CD4-positive, CD25-positive, alpha-beta regulatory T cell (primary cell): ENCODE data around the gene TRIM4. TPM values are rescaled to one million over a fixed set of nuclear protein-coding genes. Genes with fewer than 3 reads are reported as not detected.
A peak's percentile ranks its signal among the peaks of the same experiment; 100 is the strongest.
"Not testable (repeated sequence)": the region's sequence is repeated elsewhere in the genome, so short reads cannot be mapped to it uniquely, and the experiment has no call there.

Source experiments
- ATAC-seq, 2 donors: fragments of 150-1000 bp; cut with Tn5 transposase; one replicate each; pipeline ENCODE4 v1.10.0; 2021; ENCODE audit warnings: low read depth in 2 of 2, moderate number of reproducible peaks in 2 of 2, moderate library complexity in 1 of 2
- DNase-seq, 3 donors: peaks; one replicate each; pipeline versions ENCODE4 v3.0.0 to v3.0.0-alpha.2; 2012 to 2022; ENCODE audit warnings: mixed read lengths in 1 of 3
- H3K27ac ChIP-seq: one replicate; pipeline ENCODE4 v1.7.0; 2013; ENCODE audit warnings: mild to moderate bottlenecking, low read length; ENCODE audit not compliant: insufficient read depth, poor library complexity, severe bottlenecking
- H3K27me3 ChIP-seq: one replicate; pipeline ENCODE4 v1.7.0; 2013; ENCODE audit warnings: low read length; ENCODE audit not compliant: control insufficient read depth, insufficient read depth
- H3K36me3 ChIP-seq: one replicate; pipeline ENCODE4 v1.7.0; 2013; ENCODE audit warnings: mild to moderate bottlenecking, low read length, moderate library complexity; ENCODE audit not compliant: control insufficient read depth, insufficient read depth
- H3K4me1 ChIP-seq: 2 replicates; pipeline ENCODE4 v1.7.0; 2013; ENCODE audit warnings: mild to moderate bottlenecking, low read length; ENCODE audit not compliant: insufficient read depth, control insufficient read depth, poor library complexity, severe bottlenecking
- H3K4me3 ChIP-seq: one replicate; pipeline ENCODE4 v1.7.0; 2013; ENCODE audit warnings: low read depth, mild to moderate bottlenecking, low read length, moderate library complexity
- H3K9me3 ChIP-seq, 2 experiments: 1 replicate in 1 of 2; 2 replicates in 1 of 2; pipeline ENCODE4 v1.7.0; 2013; ENCODE audit warnings: low read length in 2 of 2, mild to moderate bottlenecking in 1 of 2, moderate library complexity in 1 of 2; ENCODE audit not compliant: control insufficient read depth in 2 of 2
- H3K27ac Mint-ChIP-seq, 3 donors: one replicate each; pipeline ENCODE4 v1.8.0; 2020 to 2022; ENCODE audit warnings: mild to moderate bottlenecking in 3 of 3, mixed read lengths in 3 of 3, moderate library complexity in 2 of 3
- H3K27me3 Mint-ChIP-seq: one replicate; pipeline ENCODE4 v1.8.0; 2022; ENCODE audit warnings: mild to moderate bottlenecking, mixed read lengths
- H3K36me3 Mint-ChIP-seq: one replicate; pipeline ENCODE4 v1.8.0; 2020; ENCODE audit warnings: mixed read lengths
- H3K4me1 Mint-ChIP-seq, 4 donors: one replicate each; pipeline ENCODE4 v1.8.0; 2020 to 2022; ENCODE audit warnings: mixed read lengths in 4 of 4, mild to moderate bottlenecking in 1 of 4
- H3K4me3 Mint-ChIP-seq, 4 donors: one replicate each; pipeline ENCODE4 v1.8.0; 2020 to 2022; ENCODE audit warnings: mild to moderate bottlenecking in 4 of 4, mixed read lengths in 4 of 4, moderate library complexity in 3 of 4
- H3K9me3 Mint-ChIP-seq, 7 donors: one replicate each; pipeline ENCODE4 v1.8.0; 2020 to 2022; ENCODE audit warnings: mixed read lengths in 7 of 7, mild to moderate bottlenecking in 3 of 7, moderate library complexity in 2 of 7
- polyA plus RNA-seq, 4 donors: library from polyadenylated mRNA; unstranded; fragments of 300-500 nt; fragmentation: Illumina TruSeq; gene quantifications; one replicate each; pipeline ENCODE4 v1.2.3, GENCODE V29; 2021
- total RNA-seq: library from RNA; stranded (reverse); gene quantifications from one replicate; pipeline ENCODE4 v1.2.3, GENCODE V29; 2022

Gene TRIM4, protein sequence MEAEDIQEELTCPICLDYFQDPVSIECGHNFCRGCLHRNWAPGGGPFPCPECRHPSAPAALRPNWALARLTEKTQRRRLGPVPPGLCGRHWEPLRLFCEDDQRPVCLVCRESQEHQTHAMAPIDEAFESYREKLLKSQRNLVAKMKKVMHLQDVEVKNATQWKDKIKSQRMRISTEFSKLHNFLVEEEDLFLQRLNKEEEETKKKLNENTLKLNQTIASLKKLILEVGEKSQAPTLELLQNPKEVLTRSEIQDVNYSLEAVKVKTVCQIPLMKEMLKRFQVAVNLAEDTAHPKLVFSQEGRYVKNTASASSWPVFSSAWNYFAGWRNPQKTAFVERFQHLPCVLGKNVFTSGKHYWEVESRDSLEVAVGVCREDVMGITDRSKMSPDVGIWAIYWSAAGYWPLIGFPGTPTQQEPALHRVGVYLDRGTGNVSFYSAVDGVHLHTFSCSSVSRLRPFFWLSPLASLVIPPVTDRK
- total RNA-seq (28.6 TPM), polyA plus RNA-seq (10 to 100 TPM; 21.3 to 32.6 (median 27.8) TPM)

DNA sequence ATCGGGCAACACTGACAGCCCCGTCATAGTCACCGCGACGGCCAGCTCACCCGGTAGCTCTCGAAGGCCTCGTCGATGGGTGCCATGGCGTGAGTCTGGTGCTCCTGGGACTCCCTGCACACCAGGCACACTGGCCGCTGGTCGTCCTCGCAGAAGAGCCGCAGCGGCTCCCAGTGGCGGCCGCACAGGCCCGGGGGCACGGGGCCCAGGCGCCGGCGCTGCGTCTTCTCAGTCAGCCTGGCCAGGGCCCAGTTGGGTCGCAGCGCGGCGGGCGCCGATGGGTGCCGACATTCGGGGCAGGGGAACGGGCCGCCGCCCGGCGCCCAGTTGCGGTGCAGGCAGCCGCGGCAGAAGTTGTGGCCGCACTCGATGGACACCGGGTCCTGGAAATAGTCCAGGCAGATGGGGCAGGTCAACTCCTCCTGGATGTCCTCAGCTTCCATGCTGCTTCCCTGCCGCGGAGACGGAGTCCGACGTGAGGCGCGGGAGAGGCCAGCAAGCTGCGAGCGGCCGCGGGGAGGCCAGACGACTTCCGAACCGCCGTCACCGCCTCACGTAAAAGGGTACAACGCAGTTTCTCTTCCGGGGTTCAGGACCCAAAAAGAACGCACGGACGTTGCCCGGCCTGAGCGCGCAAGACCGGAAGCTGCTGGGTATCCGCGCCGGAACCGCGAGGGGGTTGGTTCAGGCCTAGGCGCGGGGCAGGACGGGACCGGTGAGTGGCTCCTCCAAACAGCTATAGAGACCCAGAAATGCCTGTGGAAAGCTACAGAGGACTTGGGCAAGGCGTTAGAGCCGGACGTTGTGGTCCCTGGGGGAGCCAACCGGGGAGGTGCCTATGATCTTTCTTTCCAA, at the start of gene TRIM4:
TSS of gene TRIM4 (minus strand) at position 572 of the 855 bp plus-strand sequence. CDS start at position 443, 129 bp downstream.
- Histone ChIP-seq H3K36me3 (peaks cover 15% of the 10 kb centered on the region), H3K4me1 (peaks cover 50% of the 10 kb centered on the region), H3K27ac (peak within 1 kb of the TSS; percentile 87), H3K9me3 (no peaks in the 10 kb centered on the region), H3K4me3 (peak within 1 kb of the TSS; percentile 94), H3K27me3 (no peaks in the 10 kb centered on the region)
- peaks cover 10 to 61% (median 40%) of the 10 kb centered on the region in 4 donors for H3K4me1 Mint-ChIP-seq
- DNase-seq (peak; percentile 83 to 97 (median 88)), ATAC-seq (peak; percentile 97 to 98)
- peak within 1 kb of the TSS; percentile 94 to 97 (median 96) for H3K4me3 Mint-ChIP-seq
- H3K27me3 Mint-ChIP-seq = no peaks in the 10 kb centered on the region
- H3K36me3 Mint-ChIP-seq = peaks cover 15% of the 10 kb centered on the region
- no peaks in the 10 kb centered on the region for H3K9me3 Mint-ChIP-seq
- H3K27ac Mint-ChIP-seq = peak within 1 kb of the TSS; percentile 97 to 99 (median 99)

DNA sequence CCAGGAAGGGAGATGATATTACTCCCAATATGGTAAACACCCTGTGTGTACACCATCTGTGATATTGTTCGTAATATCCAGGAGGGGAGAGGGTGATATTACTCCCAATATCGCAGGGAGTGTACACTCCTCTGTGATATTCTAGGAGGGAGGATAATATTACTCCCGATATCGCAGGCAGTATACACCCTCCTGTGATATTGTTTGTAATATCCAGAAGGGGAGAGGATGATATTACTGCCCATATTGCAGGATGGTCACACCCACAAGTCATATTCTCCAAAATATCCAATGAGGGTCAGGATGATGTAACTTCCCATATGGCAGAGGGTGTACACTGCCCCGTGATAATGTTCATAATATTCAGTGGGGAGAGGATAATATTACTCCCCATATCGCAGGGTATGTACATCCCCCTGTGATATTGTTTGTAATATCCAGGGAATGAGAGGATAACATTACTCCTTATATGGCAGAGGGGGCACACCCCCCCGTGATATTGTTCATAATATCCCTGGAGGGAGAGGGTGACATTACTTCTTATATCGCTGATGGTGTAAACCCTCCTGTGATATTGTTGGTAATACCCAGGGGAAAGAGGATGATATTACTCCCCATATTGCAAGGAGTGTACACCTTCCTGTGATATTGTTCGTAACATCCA, 39.4 kb upstream of the TRIM4 start:
- no peak overlapping the region for H3K27ac Mint-ChIP-seq
- H3K4me1 Mint-ChIP-seq = no peaks in the 10 kb centered on the region
- DNase-seq (no peak), ATAC-seq (no peak)
- H3K27me3 Mint-ChIP-seq = peaks cover 33% of the 10 kb centered on the region
- Histone ChIP-seq H3K27me3 (peaks cover 18% of the 10 kb centered on the region), H3K4me3 (no peak overlapping the region), H3K9me3 (no peaks in the 10 kb centered on the region), H3K27ac (no peak overlapping the region), H3K4me1 (no peaks in the 10 kb centered on the region), H3K36me3 (no peaks in the 10 kb centered on the region)
- no peaks in the 10 kb centered on the region for H3K36me3 Mint-ChIP-seq
- peaks cover 0 to 2% (median 0%) of the 10 kb centered on the region in 7 donors for H3K9me3 Mint-ChIP-seq
- no peak overlapping the region for H3K4me3 Mint-ChIP-seq

DNA sequence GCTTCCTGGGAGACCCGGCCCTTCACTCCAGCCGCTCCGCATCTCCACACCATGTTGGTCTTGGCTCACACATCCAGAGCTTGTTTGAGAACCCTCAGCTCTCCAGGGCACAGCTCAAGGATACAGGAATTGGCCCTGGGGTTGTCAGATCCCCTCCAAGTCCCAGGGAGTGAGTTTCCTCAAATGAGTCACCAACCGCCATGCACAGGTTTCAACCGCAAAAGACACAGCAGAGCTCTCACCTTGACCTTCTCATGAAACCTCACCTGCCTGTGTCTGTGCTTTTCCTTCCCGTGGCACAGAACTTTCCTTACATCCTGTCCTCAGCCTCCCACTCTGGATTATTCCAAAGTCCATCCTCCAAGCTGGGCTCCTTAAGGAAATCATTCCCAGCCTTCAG, 35.9 kb upstream of the TRIM4 start:
- Mint-ChIP-seq H3K9me3 (peaks cover 0 to 2% (median 0%) of the 10 kb centered on the region in 7 donors), H3K4me1 (no peaks in the 10 kb centered on the region), H3K27me3 (peaks cover 21% of the 10 kb centered on the region), H3K36me3 (no peaks in the 10 kb centered on the region), H3K27ac (no peak overlapping the region), H3K4me3 (no peak overlapping the region)
- H3K4me1 ChIP-seq = no peaks in the 10 kb centered on the region
- peaks cover 10% of the 10 kb centered on the region for H3K27me3 ChIP-seq
- no peak for DNase-seq
- no peaks in the 10 kb centered on the region for H3K36me3 ChIP-seq
- ATAC-seq = no peak
- peaks cover 3 to 6% of the 10 kb centered on the region in 2 experiments for H3K9me3 ChIP-seq
- H3K27ac ChIP-seq = no peak overlapping the region
- H3K4me3 ChIP-seq = no peak overlapping the region

DNA sequence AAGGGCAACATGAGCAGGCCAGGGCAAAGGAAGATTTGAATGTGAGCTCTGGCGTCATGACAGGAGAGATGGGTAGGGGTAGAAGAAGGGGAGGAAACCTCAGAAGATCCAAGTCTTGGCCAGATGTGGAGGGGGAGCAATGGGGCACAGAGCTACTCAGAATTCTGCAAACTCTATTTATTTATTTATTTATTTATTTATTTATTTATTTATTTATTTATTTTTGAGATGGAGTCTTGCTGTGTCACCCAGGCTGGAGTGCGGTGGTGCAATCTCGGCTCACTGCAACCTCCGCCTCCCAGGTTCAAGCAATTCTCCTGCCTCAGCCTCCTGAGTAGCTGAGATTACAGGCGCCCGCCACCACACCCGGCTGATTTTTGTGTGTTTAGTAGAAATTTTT, 35.3 kb upstream of the TRIM4 start:
- not testable (repeated sequence) for H3K4me3 Mint-ChIP-seq, ATAC-seq

DNA sequence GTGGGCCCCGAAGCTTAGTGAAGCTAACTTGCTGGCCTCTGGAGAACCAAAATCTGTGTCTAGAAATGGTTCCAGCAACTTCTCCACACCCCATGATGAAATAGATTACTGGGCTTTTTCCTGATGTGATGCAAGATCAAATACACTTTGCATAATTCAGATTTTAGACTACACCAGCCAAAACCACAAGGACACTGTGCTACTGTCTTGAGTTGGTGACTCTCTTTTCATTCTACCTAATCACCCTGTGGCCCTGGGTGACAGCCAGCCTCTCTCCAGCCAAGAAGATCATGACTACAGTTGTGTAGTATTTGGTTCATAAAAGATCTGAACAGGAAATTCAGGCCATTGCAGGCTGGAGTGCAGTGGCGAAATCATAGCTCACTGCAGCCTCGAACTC, 34.3 kb upstream of the TRIM4 start:
- no peak overlapping the region for H3K4me3 ChIP-seq
- Mint-ChIP-seq H3K9me3 (peaks cover 0 to 2% (median 0%) of the 10 kb centered on the region in 7 donors), H3K27ac (no peak overlapping the region), H3K4me3 (no peak overlapping the region), H3K36me3 (no peaks in the 10 kb centered on the region), H3K4me1 (peaks cover 0 to 3% (median 0%) of the 10 kb centered on the region in 4 donors), H3K27me3 (peaks cover 10% of the 10 kb centered on the region)
- no peak for DNase-seq
- no peaks in the 10 kb centered on the region for H3K36me3 ChIP-seq
- peaks cover 1% of the 10 kb centered on the region for H3K27me3 ChIP-seq
- no peak for ATAC-seq
- H3K27ac ChIP-seq = no peak overlapping the region
- H3K9me3 ChIP-seq = peaks cover 3 to 6% of the 10 kb centered on the region in 2 experiments
- H3K4me1 ChIP-seq = no peaks in the 10 kb centered on the region

More for the DNA sequence above, 35.3 kb upstream of the TRIM4 start:
- H3K9me3 Mint-ChIP-seq, H3K9me3 ChIP-seq, H3K4me1 ChIP-seq, H3K27ac Mint-ChIP-seq, H3K4me3 ChIP-seq, H3K36me3 ChIP-seq, H3K4me1 Mint-ChIP-seq, H3K27ac ChIP-seq, DNase-seq, H3K36me3 Mint-ChIP-seq, H3K27me3 ChIP-seq: not testable (repeated sequence)
- H3K27me3 Mint-ChIP-seq = peaks cover 15% of the 10 kb centered on the region

DNA sequence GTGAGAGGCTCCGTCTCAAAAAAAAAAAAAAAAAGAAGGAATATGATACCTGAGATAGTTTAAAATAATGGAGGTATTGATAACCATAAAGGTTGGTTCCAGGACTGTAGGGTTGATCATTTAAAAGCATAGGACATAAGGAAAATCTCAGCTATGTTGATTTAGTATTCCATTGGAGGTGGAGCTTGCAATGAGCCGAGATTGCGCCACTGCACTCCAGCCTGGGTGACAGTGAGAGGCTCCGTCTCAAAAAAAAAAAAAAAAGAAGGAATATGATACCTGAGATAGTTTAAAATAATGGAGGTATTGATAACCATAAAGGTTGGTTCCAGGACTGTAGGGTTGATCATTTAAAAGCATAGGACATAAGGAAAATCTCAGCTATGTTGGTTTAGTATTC, 33.3 kb upstream of the TRIM4 start:
- H3K9me3 Mint-ChIP-seq, H3K4me3 ChIP-seq, DNase-seq, ATAC-seq, H3K9me3 ChIP-seq, H3K27ac Mint-ChIP-seq, H3K4me3 Mint-ChIP-seq, H3K27me3 ChIP-seq, H3K36me3 Mint-ChIP-seq, H3K27ac ChIP-seq, H3K36me3 ChIP-seq, H3K4me1 ChIP-seq, H3K27me3 Mint-ChIP-seq, H3K4me1 Mint-ChIP-seq: not testable (repeated sequence)

DNA sequence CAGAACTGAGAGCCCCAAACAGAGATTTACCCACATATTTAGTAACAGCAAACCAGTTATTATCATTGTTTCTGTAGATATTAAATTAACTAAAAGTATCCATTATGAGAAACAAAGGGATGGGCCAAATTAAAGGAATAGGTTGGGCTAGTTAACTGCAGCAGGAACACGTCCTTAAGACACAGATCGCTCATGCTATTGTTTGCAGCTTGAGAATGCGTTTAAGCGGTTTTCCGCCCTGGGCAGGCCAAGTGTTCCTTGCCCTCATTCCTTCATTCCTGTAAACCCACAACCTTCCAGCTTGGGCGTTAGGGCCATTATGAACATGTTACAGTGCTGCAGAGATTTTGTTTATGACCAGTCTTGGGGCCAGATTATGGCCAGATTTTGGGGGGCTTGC, 31.5 kb upstream of the TRIM4 start:
- ATAC-seq, H3K9me3 ChIP-seq, H3K4me3 Mint-ChIP-seq, H3K4me1 ChIP-seq, H3K4me1 Mint-ChIP-seq, H3K4me3 ChIP-seq, H3K36me3 ChIP-seq, DNase-seq, H3K27ac ChIP-seq, H3K9me3 Mint-ChIP-seq, H3K36me3 Mint-ChIP-seq, H3K27ac Mint-ChIP-seq, H3K27me3 ChIP-seq: not testable (repeated sequence)
- H3K27me3 Mint-ChIP-seq = peaks cover 13% of the 10 kb centered on the region
